ENCODE results near the gene FZD2. TPM values are rescaled to one million over a fixed set of nuclear protein-coding genes. Genes with fewer than 3 reads are reported as not detected.

The FZD2 gene
- total RNA-seq, 1 donor = 0.84 TPM

- peaks cover 7% of the 10 kb centered on the region for H3K4me1 ChIP-seq (ENCODE audit: insufficient read depth, low read length)
- no peaks in the 10 kb centered on the region for H3K27me3 ChIP-seq (ENCODE audit: insufficient read depth, low read length)
- no peaks in the 10 kb centered on the region for H3K9me3 ChIP-seq (ENCODE audit: low read depth, low read length)
- H3K4me3 ChIP-seq (ENCODE audit: low read length) = no peak overlapping the region
These were observed 47.6 kb downstream of the FZD2 start for GRCh38 chr17:44604768-44605485.

- Histone ChIP-seq H3K27me3 (ENCODE audit: insufficient read depth, low read length) (no peaks in the 10 kb centered on the region), H3K9me3 (ENCODE audit: low read depth, low read length) (no peaks in the 10 kb centered on the region), H3K4me1 (ENCODE audit: insufficient read depth, low read length) (peaks cover 21% of the 10 kb centered on the region), H3K4me3 (ENCODE audit: low read length) (no peak overlapping the region)
These were observed 49.4 kb downstream of the FZD2 start for GRCh38 chr17:44606658-44607057.

GRCh38 chr17:44607836-44608690 is 50.8 kb downstream of the FZD2 start:
- H3K4me3 ChIP-seq (ENCODE audit: low read length) = no peak overlapping the region
- no peaks in the 10 kb centered on the region for H3K27me3 ChIP-seq (ENCODE audit: insufficient read depth, low read length)
- H3K9me3 ChIP-seq (ENCODE audit: low read depth, low read length) = no peaks in the 10 kb centered on the region
- H3K4me1 ChIP-seq (ENCODE audit: insufficient read depth, low read length) = peaks cover 21% of the 10 kb centered on the region

GRCh38 chr17:44608727-44609435 is 51.6 kb downstream of the FZD2 start:
- no peaks in the 10 kb centered on the region for H3K9me3 ChIP-seq (ENCODE audit: low read depth, low read length)
- peaks cover 21% of the 10 kb centered on the region for H3K4me1 ChIP-seq (ENCODE audit: insufficient read depth, low read length)
- no peak overlapping the region for H3K4me3 ChIP-seq (ENCODE audit: low read length)
- H3K27me3 ChIP-seq (ENCODE audit: insufficient read depth, low read length) = no peaks in the 10 kb centered on the region

GRCh38 chr17:44610331-44610730 is 53.0 kb downstream of the FZD2 start:
- no peaks in the 10 kb centered on the region for H3K27me3 ChIP-seq (ENCODE audit: insufficient read depth, low read length)
- peaks cover 21% of the 10 kb centered on the region for H3K4me1 ChIP-seq (ENCODE audit: insufficient read depth, low read length)
- H3K9me3 ChIP-seq (ENCODE audit: low read depth, low read length) = no peaks in the 10 kb centered on the region
- H3K4me3 ChIP-seq (ENCODE audit: low read length) = no peak overlapping the region

Other genes starting within 250 kb of the FZD2 start
- 0.10 TPM for gene RUNDC3A, start 248.9 kb upstream of the FZD2 start, total RNA-seq
- gene SLC25A39, start 232.7 kb upstream of the FZD2 start, total RNA-seq = 36.0 TPM
- 294 TPM for gene GRN, start 212.2 kb upstream of the FZD2 start, total RNA-seq
- 0.10 TPM for gene FAM171A2, start 193.6 kb upstream of the FZD2 start, total RNA-seq
- 54.5 TPM for gene ITGA2B, start 167.8 kb upstream of the FZD2 start, total RNA-seq
- 72.9 TPM for gene GPATCH8, start 54.1 kb upstream of the FZD2 start, total RNA-seq
- gene MEIOC, start 99.0 kb downstream of the FZD2 start, total RNA-seq = not detected
- 28.4 TPM for gene CCDC43, start 132.3 kb downstream of the FZD2 start, total RNA-seq
- 1.3 TPM for gene DBF4B, start 151.2 kb downstream of the FZD2 start, total RNA-seq
- gene ADAM11, start 201.5 kb downstream of the FZD2 start, total RNA-seq = 0.21 TPM

Data from mononuclear cell (primary cell).